ENCODE measurements around the gene WNT16.

WNT16 gene

DNA sequence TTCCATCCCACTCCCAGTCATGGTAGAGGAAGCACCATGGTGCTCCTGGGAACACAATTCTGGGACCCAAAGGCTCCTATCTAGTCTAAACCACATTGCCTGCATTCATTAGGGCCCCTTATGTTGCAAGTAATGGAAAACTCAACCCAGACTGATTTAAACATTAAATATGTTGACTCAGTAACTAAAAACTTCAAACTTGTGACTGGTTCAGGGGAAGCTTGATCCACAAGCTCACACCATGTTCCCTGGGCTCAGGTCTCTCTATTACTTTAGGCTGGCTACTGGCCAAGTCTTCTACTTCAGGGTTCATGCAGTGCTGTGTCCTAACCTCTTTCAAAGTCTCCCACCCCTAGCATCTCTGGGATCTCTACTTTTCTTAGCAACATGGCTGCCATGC is 13.1 kb downstream of the WNT16 start:
- no peaks in the 10 kb centered on the region for H3K27me3 ChIP-seq (ENCODE audit: control insufficient read depth in 5 of 5, insufficient read depth in 4 of 5, low read length in 5 of 5)

DNA sequence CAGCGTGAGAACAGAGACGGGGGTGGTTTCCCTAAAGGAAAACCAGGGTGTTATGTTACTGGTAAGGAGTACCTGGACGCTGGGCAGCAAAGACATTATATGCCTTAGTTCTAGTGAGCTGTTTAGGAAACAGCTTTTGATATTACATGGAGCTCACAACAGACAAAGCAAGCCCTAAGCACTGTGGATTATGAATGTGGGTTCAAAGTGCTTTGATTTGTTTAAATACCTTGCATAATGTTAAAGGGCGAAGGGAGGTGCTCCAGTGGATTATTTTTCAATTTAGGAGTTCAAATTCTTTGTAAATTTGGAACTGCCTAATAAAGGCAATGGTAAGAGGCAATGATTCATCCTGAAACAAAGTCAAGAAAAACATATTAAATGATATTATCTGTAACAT is 13.8 kb downstream of the WNT16 start:
- Histone ChIP-seq H3K4me1 (ENCODE audit: control insufficient read depth in 5 of 5, insufficient read depth in 5 of 5, low read length in 5 of 5) (peaks cover 0 to 18% (median 5%) of the 10 kb centered on the region in 5 donors), H3K27me3 (ENCODE audit: control insufficient read depth in 5 of 5, insufficient read depth in 4 of 5, low read length in 5 of 5) (no peaks in the 10 kb centered on the region), H3K36me3 (ENCODE audit: control insufficient read depth in 5 of 5, insufficient read depth in 5 of 5, low read length in 5 of 5) (peaks cover 3 to 6% (median 4%) of the 10 kb centered on the region in 5 donors)

More for the DNA sequence above, 13.1 kb downstream of the WNT16 start:
- Histone ChIP-seq H3K4me3 (ENCODE audit: low read depth in 1 of 5, low read length in 5 of 5) (no peak overlapping the region), H3K27ac (ENCODE audit: low read depth, low read length) (no peak overlapping the region), H3K4me1 (ENCODE audit: control insufficient read depth in 5 of 5, insufficient read depth in 5 of 5, low read length in 5 of 5) (peaks cover 0 to 18% (median 5%) of the 10 kb centered on the region in 5 donors), H3K36me3 (ENCODE audit: control insufficient read depth in 5 of 5, insufficient read depth in 5 of 5, low read length in 5 of 5) (peaks cover 0 to 3% (median 0%) of the 10 kb centered on the region in 5 donors), H3K9ac (ENCODE audit: low read length in 5 of 5) (no peak overlapping the region), H3K9me3 (ENCODE audit: control insufficient read depth in 5 of 5, low read length in 5 of 5) (no peaks in the 10 kb centered on the region)

DNA sequence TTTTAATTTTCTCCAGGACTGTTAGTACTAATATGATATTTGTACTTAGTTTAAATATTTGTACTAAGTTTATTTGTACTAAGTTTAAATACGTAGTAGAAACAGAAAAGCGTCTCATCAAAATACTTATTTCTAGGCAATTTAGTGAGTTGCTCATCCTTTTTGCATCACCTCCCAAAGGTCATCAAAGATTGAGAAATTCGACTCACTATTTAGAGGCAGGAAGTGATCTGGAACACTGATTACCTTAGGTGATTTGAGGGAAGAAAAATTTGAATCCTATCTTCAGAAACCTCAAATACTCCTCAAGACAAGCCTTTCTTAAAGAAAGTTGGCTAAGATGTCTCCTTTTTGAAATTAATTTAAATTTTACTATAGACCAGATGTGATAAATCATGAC is 14.5 kb downstream of the WNT16 start:
- Histone ChIP-seq H3K9ac (ENCODE audit: low read length in 5 of 5) (no peak overlapping the region), H3K4me3 (ENCODE audit: low read depth in 1 of 5, low read length in 5 of 5) (no peak overlapping the region), H3K4me1 (ENCODE audit: control insufficient read depth in 5 of 5, insufficient read depth in 5 of 5, low read length in 5 of 5) (peaks cover 0 to 18% (median 5%) of the 10 kb centered on the region in 5 donors), H3K36me3 (ENCODE audit: control insufficient read depth in 5 of 5, insufficient read depth in 5 of 5, low read length in 5 of 5) (peaks cover 3 to 6% (median 4%) of the 10 kb centered on the region in 5 donors), H3K9me3 (ENCODE audit: control insufficient read depth in 5 of 5, low read length in 5 of 5) (no peaks in the 10 kb centered on the region), H3K27ac (ENCODE audit: low read depth, low read length) (no peak overlapping the region), H3K27me3 (ENCODE audit: control insufficient read depth in 5 of 5, insufficient read depth in 4 of 5, low read length in 5 of 5) (no peaks in the 10 kb centered on the region)

More for the DNA sequence above, 13.8 kb downstream of the WNT16 start:
- Histone ChIP-seq H3K4me3 (ENCODE audit: low read depth in 1 of 5, low read length in 5 of 5) (no peak overlapping the region), H3K27ac (ENCODE audit: low read depth, low read length) (no peak overlapping the region), H3K9me3 (ENCODE audit: control insufficient read depth in 5 of 5, low read length in 5 of 5) (no peaks in the 10 kb centered on the region), H3K9ac (ENCODE audit: low read length in 5 of 5) (no peak overlapping the region)

DNA sequence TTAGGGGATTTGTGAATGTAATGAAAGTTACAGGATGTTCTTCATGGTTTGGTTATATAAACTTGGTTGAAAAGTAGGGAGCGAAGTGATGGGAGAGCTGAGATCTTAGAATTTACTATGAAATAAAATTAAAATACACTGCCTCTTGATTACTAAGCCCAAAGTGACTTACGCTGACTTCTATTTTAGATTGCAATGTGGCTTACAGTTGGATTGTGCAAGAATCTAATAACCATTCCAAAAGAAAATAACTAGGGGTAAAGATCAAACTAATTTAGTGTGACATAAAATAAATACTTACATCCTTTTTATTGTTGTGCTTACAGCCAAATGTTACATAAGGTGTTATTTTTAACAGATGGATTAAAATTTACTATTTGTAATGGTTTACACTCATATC is 15.3 kb downstream of the WNT16 start:
- no peak overlapping the region for H3K27ac ChIP-seq (ENCODE audit: low read depth, low read length)
- H3K4me1 ChIP-seq (ENCODE audit: control insufficient read depth in 5 of 5, insufficient read depth in 5 of 5, low read length in 5 of 5) = peaks cover 0 to 18% (median 5%) of the 10 kb centered on the region in 5 donors
- no peaks in the 10 kb centered on the region for H3K9me3 ChIP-seq (ENCODE audit: control insufficient read depth in 5 of 5, low read length in 5 of 5)
- H3K4me3 ChIP-seq (ENCODE audit: low read depth in 1 of 5, low read length in 5 of 5) = no peak overlapping the region
- H3K36me3 ChIP-seq (ENCODE audit: control insufficient read depth in 5 of 5, insufficient read depth in 5 of 5, low read length in 5 of 5) = peaks cover 3 to 6% (median 4%) of the 10 kb centered on the region in 5 donors
- no peak overlapping the region for H3K9ac ChIP-seq (ENCODE audit: low read length in 5 of 5)
- no peaks in the 10 kb centered on the region for H3K27me3 ChIP-seq (ENCODE audit: control insufficient read depth in 5 of 5, insufficient read depth in 4 of 5, low read length in 5 of 5)

DNA sequence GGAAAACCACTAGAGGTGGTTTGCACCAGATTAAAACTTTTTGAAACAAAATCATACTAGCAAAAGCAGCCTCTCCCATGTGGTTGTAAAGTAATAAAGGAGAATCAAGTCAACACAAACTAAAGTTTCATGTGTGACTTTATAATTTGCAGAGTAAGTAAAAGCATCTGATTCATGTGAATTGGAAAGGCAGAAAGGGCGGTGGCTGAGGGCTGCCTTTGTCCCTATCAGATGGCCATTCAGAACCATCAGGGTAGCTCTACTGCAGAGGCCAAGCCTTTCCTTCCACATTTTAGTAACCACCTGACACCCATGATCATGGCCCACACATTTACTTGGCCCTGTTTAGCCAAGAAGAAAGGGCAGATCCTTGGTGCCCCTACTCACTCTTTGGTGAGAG is 15.7 kb downstream of the WNT16 start:
- H3K4me1 ChIP-seq (ENCODE audit: control insufficient read depth in 5 of 5, insufficient read depth in 5 of 5, low read length in 5 of 5) = peaks cover 0 to 18% (median 5%) of the 10 kb centered on the region in 5 donors
- no peak overlapping the region for H3K9ac ChIP-seq (ENCODE audit: low read length in 5 of 5)
- H3K9me3 ChIP-seq (ENCODE audit: control insufficient read depth in 5 of 5, low read length in 5 of 5) = no peaks in the 10 kb centered on the region
- H3K27ac ChIP-seq (ENCODE audit: low read depth, low read length) = no peak overlapping the region
- H3K36me3 ChIP-seq (ENCODE audit: control insufficient read depth in 5 of 5, insufficient read depth in 5 of 5, low read length in 5 of 5) = peaks cover 3 to 6% (median 4%) of the 10 kb centered on the region in 5 donors
- H3K4me3 ChIP-seq (ENCODE audit: low read depth in 1 of 5, low read length in 5 of 5) = no peak overlapping the region
- H3K27me3 ChIP-seq (ENCODE audit: control insufficient read depth in 5 of 5, insufficient read depth in 4 of 5, low read length in 5 of 5) = no peaks in the 10 kb centered on the region

DNA sequence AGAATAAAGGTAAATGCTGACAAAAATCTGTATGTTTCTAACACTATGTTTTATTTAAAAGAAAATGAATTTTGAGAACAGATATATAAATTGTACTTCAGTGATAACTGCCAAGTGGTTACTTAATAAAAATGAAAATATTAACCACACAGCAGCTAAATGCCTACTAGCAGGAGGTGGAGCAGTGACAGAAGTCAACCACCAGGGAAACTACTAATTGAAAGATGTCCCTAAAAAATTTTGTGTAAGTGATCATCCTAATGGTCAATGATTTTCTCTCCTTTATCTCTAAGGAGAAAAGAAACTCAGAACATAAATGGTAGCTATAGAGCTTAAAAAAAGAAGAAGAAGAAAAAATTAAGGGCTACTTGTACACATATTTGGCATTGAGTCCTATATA is 22.9 kb downstream of the WNT16 start:
- Histone ChIP-seq H3K27ac (ENCODE audit: low read depth, low read length) (no peak overlapping the region), H3K4me3 (ENCODE audit: low read depth in 1 of 5, low read length in 5 of 5) (no peak overlapping the region), H3K27me3 (ENCODE audit: control insufficient read depth in 5 of 5, insufficient read depth in 4 of 5, low read length in 5 of 5) (no peaks in the 10 kb centered on the region), H3K9ac (ENCODE audit: low read length in 5 of 5) (no peak overlapping the region), H3K36me3 (ENCODE audit: control insufficient read depth in 5 of 5, insufficient read depth in 5 of 5, low read length in 5 of 5) (peaks cover 5 to 19% (median 14%) of the 10 kb centered on the region in 5 donors), H3K9me3 (ENCODE audit: control insufficient read depth in 5 of 5, low read length in 5 of 5) (no peaks in the 10 kb centered on the region), H3K4me1 (ENCODE audit: control insufficient read depth in 5 of 5, insufficient read depth in 5 of 5, low read length in 5 of 5) (peaks cover 0 to 10% (median 0%) of the 10 kb centered on the region in 5 donors)

DNA sequence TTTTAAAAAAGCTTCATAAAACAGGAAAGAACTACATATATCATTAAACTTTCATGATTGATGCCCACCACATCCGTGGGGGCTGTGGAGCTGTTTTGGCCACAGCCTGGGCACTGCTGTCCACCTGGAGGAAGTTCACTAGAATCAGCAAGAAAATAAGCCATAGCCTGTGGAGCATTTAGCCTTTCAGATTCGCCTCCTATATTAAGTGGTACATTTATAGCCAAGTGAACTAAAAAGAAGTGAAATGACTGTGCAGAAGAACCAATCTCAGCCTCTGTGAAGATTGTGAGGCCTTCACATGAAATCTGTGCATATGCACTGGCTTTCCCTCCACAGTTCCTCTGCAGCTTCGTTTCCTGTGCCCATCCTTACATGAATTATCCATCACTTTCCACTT is 23.5 kb downstream of the WNT16 start:
- H3K36me3 ChIP-seq (ENCODE audit: control insufficient read depth in 5 of 5, insufficient read depth in 5 of 5, low read length in 5 of 5) = peaks cover 7 to 20% (median 16%) of the 10 kb centered on the region in 5 donors
- H3K27me3 ChIP-seq (ENCODE audit: control insufficient read depth in 5 of 5, insufficient read depth in 4 of 5, low read length in 5 of 5) = no peaks in the 10 kb centered on the region
- H3K27ac ChIP-seq (ENCODE audit: low read depth, low read length) = no peak overlapping the region

DNA sequence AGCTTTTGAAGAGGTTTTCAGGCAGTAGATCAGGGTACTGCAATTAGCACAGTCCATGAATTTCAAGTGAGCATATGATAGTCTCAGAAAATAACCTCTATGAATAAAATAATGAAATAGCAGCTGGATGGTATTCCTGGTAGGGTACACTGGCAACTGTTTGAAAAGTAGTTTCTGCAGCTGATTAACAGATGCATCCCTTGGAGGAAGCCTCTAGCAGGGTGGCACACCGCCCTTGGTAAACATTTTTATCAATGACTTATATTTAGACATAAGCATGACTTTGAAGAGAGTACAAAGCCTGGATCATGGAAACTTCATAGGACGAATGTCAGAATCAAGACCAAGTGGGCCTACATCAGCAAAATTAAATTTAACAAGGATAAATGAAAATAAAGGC is 26.8 kb downstream of the WNT16 start:
- Histone ChIP-seq H3K36me3 (ENCODE audit: control insufficient read depth in 5 of 5, insufficient read depth in 5 of 5, low read length in 5 of 5) (peaks cover 13 to 27% (median 23%) of the 10 kb centered on the region in 5 donors), H3K4me3 (ENCODE audit: low read depth in 1 of 5, low read length in 5 of 5) (no peak overlapping the region), H3K4me1 (ENCODE audit: control insufficient read depth in 5 of 5, insufficient read depth in 5 of 5, low read length in 5 of 5) (peaks cover 0 to 10% (median 0%) of the 10 kb centered on the region in 5 donors), H3K9me3 (ENCODE audit: control insufficient read depth in 5 of 5, low read length in 5 of 5) (no peaks in the 10 kb centered on the region), H3K9ac (ENCODE audit: low read length in 5 of 5) (no peak overlapping the region), H3K27ac (ENCODE audit: low read depth, low read length) (no peak overlapping the region), H3K27me3 (ENCODE audit: control insufficient read depth in 5 of 5, insufficient read depth in 4 of 5, low read length in 5 of 5) (no peaks in the 10 kb centered on the region)

More for the DNA sequence above, 23.5 kb downstream of the WNT16 start:
- Histone ChIP-seq H3K9me3 (ENCODE audit: control insufficient read depth in 5 of 5, low read length in 5 of 5) (no peaks in the 10 kb centered on the region), H3K4me1 (ENCODE audit: control insufficient read depth in 5 of 5, insufficient read depth in 5 of 5, low read length in 5 of 5) (peaks cover 0 to 10% (median 0%) of the 10 kb centered on the region in 5 donors), H3K9ac (ENCODE audit: low read length in 5 of 5) (no peak overlapping the region), H3K4me3 (ENCODE audit: low read depth in 1 of 5, low read length in 5 of 5) (no peak overlapping the region)

DNA sequence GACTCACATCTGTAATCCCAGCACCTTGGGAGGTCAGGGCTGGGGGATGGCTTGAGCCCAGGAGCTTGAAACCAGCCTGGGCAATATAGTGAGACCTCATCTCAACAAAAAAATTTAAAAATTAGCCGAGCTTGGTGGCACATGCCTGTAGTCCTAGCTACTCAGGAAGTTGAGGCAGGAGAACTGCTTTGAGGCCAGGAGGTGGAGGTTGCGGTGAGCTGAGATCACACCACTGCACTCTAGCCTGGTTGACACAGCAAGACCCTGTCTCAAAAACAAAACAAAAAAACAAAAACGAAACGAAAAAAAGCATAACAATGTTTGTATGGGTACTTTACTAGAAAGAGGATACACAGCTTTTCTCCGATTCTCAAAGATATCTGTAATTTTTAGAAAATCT is 31.8 kb downstream of the WNT16 start:
- Histone ChIP-seq H3K4me3 (ENCODE audit: low read depth in 1 of 5, low read length in 5 of 5) (no peak overlapping the region), H3K36me3 (ENCODE audit: control insufficient read depth in 5 of 5, insufficient read depth in 5 of 5, low read length in 5 of 5) (peaks cover 20 to 33% (median 30%) of the 10 kb centered on the region in 5 donors), H3K27ac (ENCODE audit: low read depth, low read length) (no peak overlapping the region), H3K27me3 (ENCODE audit: control insufficient read depth in 5 of 5, insufficient read depth in 4 of 5, low read length in 5 of 5) (no peaks in the 10 kb centered on the region), H3K9ac (ENCODE audit: low read length in 5 of 5) (no peak overlapping the region), H3K9me3 (ENCODE audit: control insufficient read depth in 5 of 5, low read length in 5 of 5) (no peaks in the 10 kb centered on the region), H3K4me1 (ENCODE audit: control insufficient read depth in 5 of 5, insufficient read depth in 5 of 5, low read length in 5 of 5) (no peaks in the 10 kb centered on the region)

DNA sequence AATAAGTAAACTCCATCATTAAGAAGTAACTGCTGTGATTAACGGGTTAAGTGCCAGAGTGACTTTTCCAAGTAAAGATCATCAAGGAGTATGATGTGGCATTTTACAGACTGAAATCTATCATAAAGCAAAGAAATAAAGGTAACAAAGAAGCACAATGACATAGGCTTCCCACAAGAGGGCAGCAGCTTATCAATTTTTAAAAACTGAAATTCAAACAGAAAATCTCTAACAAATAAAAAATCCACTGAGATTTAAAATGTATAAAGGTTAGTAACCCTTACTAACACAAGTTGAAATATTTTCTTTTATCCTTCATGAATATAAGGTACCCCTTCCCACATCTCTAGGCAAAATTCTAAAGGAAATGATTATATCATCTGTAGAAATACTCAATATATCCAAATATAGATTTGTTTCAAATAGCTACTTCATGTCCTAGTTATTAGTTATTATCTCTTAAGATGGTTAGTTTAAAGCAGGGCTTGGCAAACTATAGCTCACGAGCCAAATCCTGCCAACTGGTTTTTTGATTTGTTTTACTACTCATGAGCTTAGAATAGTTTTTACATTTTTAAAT is 38.1 kb downstream of the WNT16 start:
- Histone ChIP-seq H3K27me3 (ENCODE audit: control insufficient read depth in 5 of 5, insufficient read depth in 4 of 5, low read length in 5 of 5) (no peaks in the 10 kb centered on the region), H3K4me1 (ENCODE audit: control insufficient read depth in 5 of 5, insufficient read depth in 5 of 5, low read length in 5 of 5) (peaks cover 0 to 5% (median 3%) of the 10 kb centered on the region in 5 donors), H3K27ac (ENCODE audit: low read depth, low read length) (no peak overlapping the region), H3K4me3 (ENCODE audit: low read depth in 1 of 5, low read length in 5 of 5) (no peak overlapping the region), H3K9ac (ENCODE audit: low read length in 5 of 5) (no peak overlapping the region), H3K36me3 (ENCODE audit: control insufficient read depth in 5 of 5, insufficient read depth in 5 of 5, low read length in 5 of 5) (peaks cover 4 to 18% (median 8%) of the 10 kb centered on the region in 5 donors), H3K9me3 (ENCODE audit: control insufficient read depth in 5 of 5, low read length in 5 of 5) (no peaks in the 10 kb centered on the region)

All from subcutaneous abdominal adipose tissue (tissue), 5 donors.